ENCODE data around the gene PAPLN. TPM values are rescaled to one million over a fixed set of nuclear protein-coding genes. Genes with fewer than 3 reads are reported as not detected.

Gene PAPLN
- total and polyA plus RNA-seq, 4 donors: 0.68 to 2.8 (median 1.3) TPM

DNA sequence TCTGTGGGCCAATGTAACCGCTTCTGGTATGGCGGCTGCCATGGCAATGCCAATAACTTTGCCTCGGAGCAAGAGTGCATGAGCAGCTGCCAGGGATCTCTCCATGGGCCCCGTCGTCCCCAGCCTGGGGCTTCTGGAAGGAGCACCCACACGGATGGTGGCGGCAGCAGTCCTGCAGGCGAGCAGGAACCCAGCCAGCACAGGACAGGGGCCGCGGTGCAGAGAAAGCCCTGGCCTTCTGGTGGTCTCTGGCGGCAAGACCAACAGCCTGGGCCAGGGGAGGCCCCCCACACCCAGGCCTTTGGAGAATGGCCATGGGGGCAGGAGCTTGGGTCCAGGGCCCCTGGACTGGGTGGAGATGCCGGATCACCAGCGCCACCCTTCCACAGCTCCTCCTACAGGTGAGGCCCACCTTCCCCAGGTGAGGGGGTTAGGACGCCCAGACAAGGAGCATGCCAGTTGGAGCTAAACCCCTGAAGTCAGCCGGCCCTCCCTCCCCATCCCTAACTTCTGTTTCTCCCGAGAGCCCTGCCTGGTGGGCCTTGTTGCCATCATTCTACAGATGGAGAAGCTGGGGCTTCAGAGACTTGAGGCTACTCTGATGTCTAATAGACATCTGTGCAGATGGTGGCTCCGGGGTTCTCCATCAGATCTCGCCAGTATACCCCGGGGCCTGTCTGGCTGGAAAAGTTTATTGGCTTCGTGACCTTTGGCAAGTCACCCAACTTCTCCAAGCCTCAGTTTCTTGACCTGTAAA is 25.3 kb downstream of the PAPLN start:
- Histone ChIP-seq H3K9ac (ENCODE audit: low read depth in 1 of 2, low read length in 2 of 2) (no peak overlapping the region), H3K36me3 (ENCODE audit: control insufficient read depth in 4 of 4, insufficient read depth in 3 of 4, low read depth in 1 of 4, low read length in 3 of 4) (no peaks in the 10 kb centered on the region), H3K9me3 (ENCODE audit: control insufficient read depth in 4 of 4, low read length in 3 of 4) (no peaks in the 10 kb centered on the region), H3K27me3 (ENCODE audit: control insufficient read depth in 4 of 4, insufficient read depth in 4 of 4, low read length in 3 of 4) (no peaks in the 10 kb centered on the region), H3K4me1 (ENCODE audit: control insufficient read depth in 4 of 4, insufficient read depth in 4 of 4, low read length in 3 of 4) (no peaks in the 10 kb centered on the region), H3K4me3 (ENCODE audit: low read depth in 1 of 3, low read length in 3 of 3) (no peak overlapping the region), H3K27ac (ENCODE audit: low read depth in 1 of 2, low read length in 2 of 2) (no peak overlapping the region)
- TF ChIP-seq, protein P1, sequence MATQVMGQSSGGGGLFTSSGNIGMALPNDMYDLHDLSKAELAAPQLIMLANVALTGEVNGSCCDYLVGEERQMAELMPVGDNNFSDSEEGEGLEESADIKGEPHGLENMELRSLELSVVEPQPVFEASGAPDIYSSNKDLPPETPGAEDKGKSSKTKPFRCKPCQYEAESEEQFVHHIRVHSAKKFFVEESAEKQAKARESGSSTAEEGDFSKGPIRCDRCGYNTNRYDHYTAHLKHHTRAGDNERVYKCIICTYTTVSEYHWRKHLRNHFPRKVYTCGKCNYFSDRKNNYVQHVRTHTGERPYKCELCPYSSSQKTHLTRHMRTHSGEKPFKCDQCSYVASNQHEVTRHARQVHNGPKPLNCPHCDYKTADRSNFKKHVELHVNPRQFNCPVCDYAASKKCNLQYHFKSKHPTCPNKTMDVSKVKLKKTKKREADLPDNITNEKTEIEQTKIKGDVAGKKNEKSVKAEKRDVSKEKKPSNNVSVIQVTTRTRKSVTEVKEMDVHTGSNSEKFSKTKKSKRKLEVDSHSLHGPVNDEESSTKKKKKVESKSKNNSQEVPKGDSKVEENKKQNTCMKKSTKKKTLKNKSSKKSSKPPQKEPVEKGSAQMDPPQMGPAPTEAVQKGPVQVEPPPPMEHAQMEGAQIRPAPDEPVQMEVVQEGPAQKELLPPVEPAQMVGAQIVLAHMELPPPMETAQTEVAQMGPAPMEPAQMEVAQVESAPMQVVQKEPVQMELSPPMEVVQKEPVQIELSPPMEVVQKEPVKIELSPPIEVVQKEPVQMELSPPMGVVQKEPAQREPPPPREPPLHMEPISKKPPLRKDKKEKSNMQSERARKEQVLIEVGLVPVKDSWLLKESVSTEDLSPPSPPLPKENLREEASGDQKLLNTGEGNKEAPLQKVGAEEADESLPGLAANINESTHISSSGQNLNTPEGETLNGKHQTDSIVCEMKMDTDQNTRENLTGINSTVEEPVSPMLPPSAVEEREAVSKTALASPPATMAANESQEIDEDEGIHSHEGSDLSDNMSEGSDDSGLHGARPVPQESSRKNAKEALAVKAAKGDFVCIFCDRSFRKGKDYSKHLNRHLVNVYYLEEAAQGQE (IDR thresholded peaks at IDR 0.05): no peak
- TF ChIP-seq HNF4A (conservative IDR thresholded peaks at IDR 0.05): no peak
- no peak for TF ChIP-seq FOXA2 (IDR thresholded peaks at IDR 0.05)
- TF ChIP-seq, protein P2, sequence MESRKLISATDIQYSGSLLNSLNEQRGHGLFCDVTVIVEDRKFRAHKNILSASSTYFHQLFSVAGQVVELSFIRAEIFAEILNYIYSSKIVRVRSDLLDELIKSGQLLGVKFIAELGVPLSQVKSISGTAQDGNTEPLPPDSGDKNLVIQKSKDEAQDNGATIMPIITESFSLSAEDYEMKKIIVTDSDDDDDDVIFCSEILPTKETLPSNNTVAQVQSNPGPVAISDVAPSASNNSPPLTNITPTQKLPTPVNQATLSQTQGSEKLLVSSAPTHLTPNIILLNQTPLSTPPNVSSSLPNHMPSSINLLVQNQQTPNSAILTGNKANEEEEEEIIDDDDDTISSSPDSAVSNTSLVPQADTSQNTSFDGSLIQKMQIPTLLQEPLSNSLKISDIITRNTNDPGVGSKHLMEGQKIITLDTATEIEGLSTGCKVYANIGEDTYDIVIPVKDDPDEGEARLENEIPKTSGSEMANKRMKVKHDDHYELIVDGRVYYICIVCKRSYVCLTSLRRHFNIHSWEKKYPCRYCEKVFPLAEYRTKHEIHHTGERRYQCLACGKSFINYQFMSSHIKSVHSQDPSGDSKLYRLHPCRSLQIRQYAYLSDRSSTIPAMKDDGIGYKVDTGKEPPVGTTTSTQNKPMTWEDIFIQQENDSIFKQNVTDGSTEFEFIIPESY (IDR thresholded peaks at IDR 0.05): no peak
- no peak for TF ChIP-seq JUND (IDR thresholded peaks at IDR 0.05)
- no peak for TF ChIP-seq GABPA (IDR thresholded peaks at IDR 0.05 in 1 of 2, conservative IDR thresholded peaks at IDR 0.05 in 1 of 2)
- no peak for TF ChIP-seq TAF1 (conservative IDR thresholded peaks at IDR 0.05)
- TF ChIP-seq RXRA (IDR thresholded peaks at IDR 0.05): no peak
- TF ChIP-seq, protein P3, sequence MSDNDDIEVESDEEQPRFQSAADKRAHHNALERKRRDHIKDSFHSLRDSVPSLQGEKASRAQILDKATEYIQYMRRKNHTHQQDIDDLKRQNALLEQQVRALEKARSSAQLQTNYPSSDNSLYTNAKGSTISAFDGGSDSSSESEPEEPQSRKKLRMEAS (IDR thresholded peaks at IDR 0.05): no peak
- TF ChIP-seq, protein P4, sequence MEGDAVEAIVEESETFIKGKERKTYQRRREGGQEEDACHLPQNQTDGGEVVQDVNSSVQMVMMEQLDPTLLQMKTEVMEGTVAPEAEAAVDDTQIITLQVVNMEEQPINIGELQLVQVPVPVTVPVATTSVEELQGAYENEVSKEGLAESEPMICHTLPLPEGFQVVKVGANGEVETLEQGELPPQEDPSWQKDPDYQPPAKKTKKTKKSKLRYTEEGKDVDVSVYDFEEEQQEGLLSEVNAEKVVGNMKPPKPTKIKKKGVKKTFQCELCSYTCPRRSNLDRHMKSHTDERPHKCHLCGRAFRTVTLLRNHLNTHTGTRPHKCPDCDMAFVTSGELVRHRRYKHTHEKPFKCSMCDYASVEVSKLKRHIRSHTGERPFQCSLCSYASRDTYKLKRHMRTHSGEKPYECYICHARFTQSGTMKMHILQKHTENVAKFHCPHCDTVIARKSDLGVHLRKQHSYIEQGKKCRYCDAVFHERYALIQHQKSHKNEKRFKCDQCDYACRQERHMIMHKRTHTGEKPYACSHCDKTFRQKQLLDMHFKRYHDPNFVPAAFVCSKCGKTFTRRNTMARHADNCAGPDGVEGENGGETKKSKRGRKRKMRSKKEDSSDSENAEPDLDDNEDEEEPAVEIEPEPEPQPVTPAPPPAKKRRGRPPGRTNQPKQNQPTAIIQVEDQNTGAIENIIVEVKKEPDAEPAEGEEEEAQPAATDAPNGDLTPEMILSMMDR (IDR thresholded peaks at IDR 0.05; ENCODE audit: low read depth, low read length, missing input control): no peak
- no peak for TF ChIP-seq SP1 (IDR thresholded peaks at IDR 0.05)
- TF ChIP-seq FOXA1 (IDR thresholded peaks at IDR 0.05): no peak
- TF ChIP-seq EGR1 (IDR thresholded peaks at IDR 0.05; ENCODE audit: low read depth in 2 of 2): no peak
- no peak for TF ChIP-seq HNF4G (IDR thresholded peaks at IDR 0.05)
- TF ChIP-seq, protein P5, sequence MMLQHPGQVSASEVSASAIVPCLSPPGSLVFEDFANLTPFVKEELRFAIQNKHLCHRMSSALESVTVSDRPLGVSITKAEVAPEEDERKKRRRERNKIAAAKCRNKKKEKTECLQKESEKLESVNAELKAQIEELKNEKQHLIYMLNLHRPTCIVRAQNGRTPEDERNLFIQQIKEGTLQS (IDR thresholded peaks at IDR 0.05): no peak
- no peak for TF ChIP-seq NR2F2 (IDR thresholded peaks at IDR 0.05)
- no peak for TF ChIP-seq RAD21 (IDR thresholded peaks at IDR 0.05)
- 93% methylated on average over 20 of the region's 20 CpGs for WGBS
- DNase-seq (ENCODE audit: low spot score): no peak

Measured in liver (tissue), 9 donors.